Fibroblast of lung (primary cell): ENCODE data around the gene ADGRD1. TPM values are rescaled to one million over a fixed set of nuclear protein-coding genes. Genes with fewer than 3 reads are reported as not detected.

Experiments
- DNase-seq, 2 donors: peaks; one replicate each; pipeline versions ENCODE4 v3.0.0 to v3.0.0-alpha.2; 2010; ENCODE audit warnings: low read depth in 2 of 2
- H2AFZ ChIP-seq: 2 replicates; pipeline ENCODE4 v1.5.1; 2012; ENCODE audit warnings: low read length, control low read depth, inconsistent platforms
- H3K27ac ChIP-seq: 2 replicates; pipeline ENCODE4 v1.5.1; 2011; ENCODE audit warnings: low read length, control low read depth; ENCODE audit not compliant: insufficient read depth
- H3K27me3 ChIP-seq: 2 replicates; pipeline ENCODE4 v1.5.1; 2011; ENCODE audit warnings: mild to moderate bottlenecking, low read length; ENCODE audit not compliant: control insufficient read depth, insufficient read depth
- H3K36me3 ChIP-seq: 2 replicates; pipeline ENCODE4 v1.5.1; 2011; ENCODE audit warnings: low read length; ENCODE audit not compliant: control insufficient read depth, insufficient read depth
- H3K4me1 ChIP-seq: 2 replicates; pipeline ENCODE4 v1.5.1; 2011; ENCODE audit warnings: low read length; ENCODE audit not compliant: control insufficient read depth, insufficient read depth; ENCODE audit errors: extremely low read depth
- H3K4me2 ChIP-seq: 2 replicates; pipeline ENCODE4 v1.5.1; 2011; ENCODE audit warnings: low read length, control low read depth; ENCODE audit not compliant: insufficient read depth; ENCODE audit errors: extremely low read depth
- H3K4me3 ChIP-seq, 4 experiments: fragments of 200-600 bp in 1 of 4; sonication (generic) in 1 of 4; replicated peaks in 1 of 4; 2 replicates each; pipeline ENCODE4 v1.5.1; 2011 to 2016; ENCODE audit warnings: low read length in 4 of 4, low read depth in 3 of 4, mild to moderate bottlenecking in 3 of 4, control low read depth in 2 of 4, inconsistent platforms in 1 of 4, mixed read lengths in 1 of 4; ENCODE audit not compliant: insufficient read depth in 1 of 4; ENCODE audit errors: control extremely low read depth in 1 of 4
- H3K79me2 ChIP-seq: 2 replicates; pipeline ENCODE4 v1.5.1; 2012; ENCODE audit warnings: mild to moderate bottlenecking, low read length, inconsistent platforms; ENCODE audit not compliant: control insufficient read depth, insufficient read depth
- H3K9ac ChIP-seq: 2 replicates; pipeline ENCODE4 v1.5.1; 2011; ENCODE audit warnings: mild to moderate bottlenecking, low read length, control low read depth; ENCODE audit not compliant: insufficient read depth
- H3K9me3 ChIP-seq: 2 replicates; pipeline ENCODE4 v1.5.1; 2012; ENCODE audit warnings: low read depth, low read length; ENCODE audit not compliant: control insufficient read depth, insufficient read depth
- H4K20me1 ChIP-seq: 2 replicates; pipeline ENCODE4 v1.5.1; 2011; ENCODE audit warnings: low read length; ENCODE audit not compliant: control insufficient read depth, insufficient read depth; ENCODE audit errors: extremely low read depth
- CTCF ChIP-seq, 2 donors: IDR thresholded peaks in 1 of 2; conservative IDR thresholded peaks in 1 of 2; 1 replicate in 1 of 2; 2 replicates in 1 of 2; pipeline ENCODE4 v1.5.1; 2011 to 2012; ENCODE audit warnings: low read length in 2 of 2, control low read depth in 1 of 2, inconsistent platforms in 1 of 2, low read depth in 1 of 2, mild to moderate bottlenecking in 1 of 2
- EZH2 ChIP-seq: IDR thresholded peaks from 2 replicates; pipeline ENCODE4 v1.5.1; 2012; ENCODE audit warnings: low read length, control low read depth, mild to moderate bottlenecking; ENCODE audit errors: missing control alignments
- polyA plus RNA-seq, 2 donors: library from polyadenylated mRNA; depleted of rRNA in 1 of 2; stranded (reverse) in 1 of 2; unstranded in 1 of 2; fragments of >200 nt; gene quantifications; 2 replicates each; pipeline ENCODE4 v1.2.1, GENCODE V29; 2011 to 2012; ENCODE audit warnings: missing spikeins in 1 of 2
- total RNA-seq: library from RNA; depleted of rRNA; stranded (reverse); fragments of >200 nt; gene quantifications from 2 replicates; pipeline ENCODE4 v1.2.1, GENCODE V29; 2014

Gene ADGRD1
- total and polyA plus RNA-seq, 2 donors (not counting 1 experiment from before 2014, with no cell fraction given) = 7.3 to 11.6 TPM

GRCh38 chr12:130948136-130948535 is 5.6 kb upstream of the ADGRD1 start:
- Histone ChIP-seq H3K79me2 (no peaks in the 10 kb centered on the region), H4K20me1 (no peaks in the 10 kb centered on the region), H3K27me3 (no peaks in the 10 kb centered on the region), H3K9ac (no peak overlapping the region), H3K4me2 (no peak overlapping the region), H3K4me1 (no peaks in the 10 kb centered on the region), H3K27ac (no peak overlapping the region), H3K36me3 (no peaks in the 10 kb centered on the region), H3K4me3 (no peak overlapping the region), H2AFZ (no peak overlapping the region), H3K9me3 (no peaks in the 10 kb centered on the region)
- no peak for DNase-seq
- TF ChIP-seq EZH2 (no peak), CTCF (conservative IDR thresholded peaks at IDR 0.05 in 1 of 2, IDR thresholded peaks at IDR 0.05 in 1 of 2; ENCODE audit: low read depth in 1 of 2, low read length in 2 of 2) (no peak)

- no peak for TF ChIP-seq CTCF (conservative IDR thresholded peaks at IDR 0.05 in 1 of 2, IDR thresholded peaks at IDR 0.05 in 1 of 2; ENCODE audit: low read depth in 1 of 2, low read length in 2 of 2)
- TF ChIP-seq EZH2 = no peak
- no peaks in the 10 kb centered on the region for H3K9me3 ChIP-seq
- no peak overlapping the region for H2AFZ ChIP-seq
- no peaks in the 10 kb centered on the region for H3K36me3 ChIP-seq
- no peak overlapping the region for H3K9ac ChIP-seq
- H3K79me2 ChIP-seq = no peaks in the 10 kb centered on the region
- no peak overlapping the region for H3K27ac ChIP-seq
- no peak for DNase-seq
- H3K4me3 ChIP-seq = no peak overlapping the region
- H3K4me1 ChIP-seq = no peaks in the 10 kb centered on the region
- no peaks in the 10 kb centered on the region for H4K20me1 ChIP-seq
- no peak overlapping the region for H3K4me2 ChIP-seq
- H3K27me3 ChIP-seq = no peaks in the 10 kb centered on the region
Observed at GRCh38 chr12:130948751-130949150, 5.0 kb upstream of the ADGRD1 start.

GRCh38 chr12:130949806-130950205 is 3.9 kb upstream of the ADGRD1 start:
- H3K27ac ChIP-seq = no peak overlapping the region
- H3K36me3 ChIP-seq = no peaks in the 10 kb centered on the region
- no peaks in the 10 kb centered on the region for H3K4me1 ChIP-seq
- no peak overlapping the region for H3K9ac ChIP-seq
- TF ChIP-seq CTCF (conservative IDR thresholded peaks at IDR 0.05 in 1 of 2, IDR thresholded peaks at IDR 0.05 in 1 of 2; ENCODE audit: low read depth in 1 of 2, low read length in 2 of 2) (no peak), EZH2 (no peak)
- no peak overlapping the region for H3K4me2 ChIP-seq
- no peak overlapping the region for H2AFZ ChIP-seq
- no peak overlapping the region for H3K4me3 ChIP-seq
- no peaks in the 10 kb centered on the region for H4K20me1 ChIP-seq
- no peaks in the 10 kb centered on the region for H3K9me3 ChIP-seq
- no peaks in the 10 kb centered on the region for H3K79me2 ChIP-seq
- DNase-seq = no peak
- H3K27me3 ChIP-seq = no peaks in the 10 kb centered on the region
